Naive thymus-derived CD4-positive, alpha-beta T cell (primary cell): ENCODE results near the gene SCYL1. TPM values are rescaled to one million over a fixed set of nuclear protein-coding genes. Genes with fewer than 3 reads are reported as not detected.

Source experiments
- ATAC-seq: fragments of 150-1000 bp; cut with Tn5 transposase; 2 replicates; pipeline ENCODE4 v1.10.0; 2021; ENCODE audit warnings: mild to moderate bottlenecking, moderate library complexity
- CTCF ChIA-PET: fragments of 350-600 bp; sonication (Branson Sonifier 250); formaldehyde crosslinking; loops from one replicate; lab custom pipeline; 2021; ENCODE audit warnings: antibody characterized with exemption; lab: Charles Lee
- POLR2A ChIA-PET: fragments of 350-600 bp; sonication (Branson Sonifier 250); formaldehyde crosslinking; loops from one replicate; lab custom pipeline; 2021; ENCODE audit warnings: antibody characterized with exemption, inconsistent platforms; lab: Charles Lee
- DNase-seq, 9 donors: peaks; one replicate each; pipeline versions ENCODE4 v3.0.0 to v3.0.0-alpha.2; 2020 to 2022; ENCODE audit warnings: mixed read lengths in 1 of 9
- H3K27ac ChIP-seq: one replicate; pipeline ENCODE4 v1.7.0; 2013; ENCODE audit warnings: mild to moderate bottlenecking, low read depth, low read length, moderate library complexity
- H3K27me3 ChIP-seq, 2 donors: one replicate each; pipeline ENCODE4 v1.7.0; 2013; ENCODE audit warnings: low read length in 2 of 2, mild to moderate bottlenecking in 2 of 2, moderate library complexity in 2 of 2; ENCODE audit not compliant: control insufficient read depth in 2 of 2, insufficient read depth in 2 of 2
- H3K36me3 ChIP-seq, 3 experiments: 1 replicate in 2 of 3; 2 replicates in 1 of 3; pipeline ENCODE4 v1.7.0; 2013; ENCODE audit warnings: low read length in 3 of 3, mild to moderate bottlenecking in 3 of 3, moderate library complexity in 1 of 3; ENCODE audit not compliant: insufficient read depth in 3 of 3, control insufficient read depth in 2 of 3
- H3K4me1 ChIP-seq, 2 donors: one replicate each; pipeline ENCODE4 v1.7.0; 2013; ENCODE audit warnings: low read length in 2 of 2, mild to moderate bottlenecking in 2 of 2, moderate library complexity in 1 of 2; ENCODE audit not compliant: control insufficient read depth in 2 of 2, insufficient read depth in 2 of 2
- H3K4me3 ChIP-seq: 2 replicates; pipeline ENCODE4 v1.7.0; 2013; ENCODE audit warnings: mild to moderate bottlenecking, low read length
- H3K9me3 ChIP-seq, 3 experiments: 1 replicate in 2 of 3; 2 replicates in 1 of 3; pipeline ENCODE4 v1.7.0; 2013; ENCODE audit warnings: low read length in 3 of 3; ENCODE audit not compliant: control insufficient read depth in 2 of 3
- H3K27ac Mint-ChIP-seq, 9 donors: one replicate each; pipeline ENCODE4 v1.8.0; 2020 to 2022; ENCODE audit warnings: mixed read lengths in 9 of 9, mild to moderate bottlenecking in 8 of 9, moderate library complexity in 5 of 9, inconsistent platforms in 2 of 9
- H3K27me3 Mint-ChIP-seq, 5 donors: one replicate each; pipeline ENCODE4 v1.8.0; 2021 to 2022; ENCODE audit warnings: mixed read lengths in 5 of 5, mild to moderate bottlenecking in 1 of 5
- H3K36me3 Mint-ChIP-seq, 5 donors: one replicate each; pipeline ENCODE4 v1.8.0; 2020 to 2022; ENCODE audit warnings: mixed read lengths in 5 of 5, mild to moderate bottlenecking in 3 of 5, inconsistent platforms in 1 of 5
- H3K4me1 Mint-ChIP-seq, 7 donors: one replicate each; pipeline ENCODE4 v1.8.0; 2020 to 2022; ENCODE audit warnings: mixed read lengths in 7 of 7, mild to moderate bottlenecking in 3 of 7, inconsistent platforms in 1 of 7
- H3K4me3 Mint-ChIP-seq, 10 donors: one replicate each; pipeline ENCODE4 v1.8.0; 2020 to 2022; ENCODE audit warnings: mild to moderate bottlenecking in 10 of 10, mixed read lengths in 10 of 10, moderate library complexity in 6 of 10, inconsistent platforms in 2 of 10
- H3K9me3 Mint-ChIP-seq, 11 donors: one replicate each; pipeline ENCODE4 v1.8.0; 2020 to 2022; ENCODE audit warnings: mixed read lengths in 11 of 11, mild to moderate bottlenecking in 4 of 11, inconsistent platforms in 1 of 11, moderate library complexity in 1 of 11
- intact Hi-C, 2 donors: fragments of 100-400 bp; cut with micrococcal nuclease; formaldehyde crosslinking; loops; one replicate each; pipeline ENCODE4 v1.15.1; 2023
- polyA plus RNA-seq, 2 donors: library from polyadenylated mRNA; unstranded; fragments of 300-500 nt; fragmentation: Illumina TruSeq; gene quantifications; one replicate each; pipeline ENCODE4 v1.2.3, GENCODE V29; 2021
- total RNA-seq, 6 experiments: library from RNA in 5 of 6; stranded (reverse) in 5 of 6; gene quantifications; 1 replicate in 5 of 6; 2 replicates in 1 of 6; pipeline ENCODE4 v1.2.3 and lab custom pipeline; 2021 to 2026

The SCYL1 gene
- total and polyA plus RNA-seq, 7 experiments from 2014 or later = 27.0 to 79.8 (median 69.1) TPM

DNA sequence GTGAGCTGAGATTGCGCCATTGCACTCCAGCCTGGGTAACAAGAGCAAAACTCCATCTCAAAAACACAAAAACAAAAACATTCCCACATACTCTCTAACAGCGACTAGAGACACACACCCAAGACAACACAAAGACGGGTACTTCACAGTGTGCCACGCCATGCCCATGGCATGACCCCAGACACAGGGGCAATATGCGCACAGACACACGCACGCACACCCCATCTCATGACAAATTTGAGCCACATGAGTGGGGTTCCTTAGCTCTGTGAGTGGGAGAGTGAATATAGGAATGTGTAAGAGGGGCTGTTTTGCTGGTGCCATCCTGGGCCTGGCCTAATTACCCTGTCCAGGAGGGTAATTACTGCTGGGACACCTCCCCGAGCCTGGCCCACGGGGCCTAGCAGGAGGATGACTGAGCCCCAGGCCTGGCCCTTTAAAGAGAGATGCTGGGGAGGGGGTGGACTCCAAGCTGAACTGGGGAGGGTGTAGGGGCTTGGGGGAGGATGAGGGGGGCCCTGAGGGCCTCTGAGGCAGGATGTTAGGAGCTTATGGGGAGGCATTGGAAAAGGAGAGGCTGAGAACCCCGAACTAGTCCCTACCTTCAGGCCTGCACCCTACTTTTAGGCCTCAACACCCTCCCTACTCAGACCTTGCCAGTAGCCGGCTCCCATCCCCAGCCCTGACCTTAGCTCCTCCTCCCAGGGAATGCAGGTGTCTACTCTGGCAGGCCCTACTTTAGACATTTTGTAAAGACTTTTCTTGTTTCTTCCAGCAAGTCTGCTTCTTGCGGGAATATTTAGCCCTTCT is 31.8 kb downstream of the SCYL1 start:
- H3K4me1 Mint-ChIP-seq = peaks cover 51 to 76% (median 69%) of the 10 kb centered on the region in 7 donors
- H3K4me1 ChIP-seq = peaks cover 20 to 70% of the 10 kb centered on the region in 2 donors
- H3K27me3 ChIP-seq = no peaks in the 10 kb centered on the region
- peak overlapping the region; percentile 51 for H3K4me3 ChIP-seq
- intact Hi-C loops = loop anchor here (1.0 kb wide), 3 partner anchors 9 to 16 kb away; no protein-coding TSS in a partner anchor
- H3K36me3 ChIP-seq = peaks cover 0 to 3% (median 2%) of the 10 kb centered on the region in 3 experiments
- H3K36me3 Mint-ChIP-seq = peaks cover 0 to 9% (median 6%) of the 10 kb centered on the region in 5 donors
- H3K27me3 Mint-ChIP-seq = no peaks in the 10 kb centered on the region
- H3K4me3 Mint-ChIP-seq = peak overlapping the region; percentile 89 to 98 (median 94)
- H3K27ac Mint-ChIP-seq = peak overlapping the region; percentile 84 to 97 (median 92)
- no peaks in the 10 kb centered on the region for H3K9me3 Mint-ChIP-seq
- CTCF ChIA-PET = interaction anchor here (0.6 to 1.5 kb wide), 4 partner anchors 10 to 16 kb away, joined by 3 to 7 read pairs (median 5); partner anchors contain the start of genes FAM89B and ZNRD2
- peak overlapping the region; percentile 89 for H3K27ac ChIP-seq
- POLR2A ChIA-PET = interaction anchor here (0.6 to 8.0 kb wide), 14 partner anchors 8 to 85 kb away, joined by 3 to 90 read pairs (median 4); partner anchors contain the start of genes EHBP1L1, FAM89B, MALAT1 and PCNX3
- DNase-seq (no peak), ATAC-seq (no peak)
- H3K9me3 ChIP-seq = no peaks in the 10 kb centered on the region

DNA sequence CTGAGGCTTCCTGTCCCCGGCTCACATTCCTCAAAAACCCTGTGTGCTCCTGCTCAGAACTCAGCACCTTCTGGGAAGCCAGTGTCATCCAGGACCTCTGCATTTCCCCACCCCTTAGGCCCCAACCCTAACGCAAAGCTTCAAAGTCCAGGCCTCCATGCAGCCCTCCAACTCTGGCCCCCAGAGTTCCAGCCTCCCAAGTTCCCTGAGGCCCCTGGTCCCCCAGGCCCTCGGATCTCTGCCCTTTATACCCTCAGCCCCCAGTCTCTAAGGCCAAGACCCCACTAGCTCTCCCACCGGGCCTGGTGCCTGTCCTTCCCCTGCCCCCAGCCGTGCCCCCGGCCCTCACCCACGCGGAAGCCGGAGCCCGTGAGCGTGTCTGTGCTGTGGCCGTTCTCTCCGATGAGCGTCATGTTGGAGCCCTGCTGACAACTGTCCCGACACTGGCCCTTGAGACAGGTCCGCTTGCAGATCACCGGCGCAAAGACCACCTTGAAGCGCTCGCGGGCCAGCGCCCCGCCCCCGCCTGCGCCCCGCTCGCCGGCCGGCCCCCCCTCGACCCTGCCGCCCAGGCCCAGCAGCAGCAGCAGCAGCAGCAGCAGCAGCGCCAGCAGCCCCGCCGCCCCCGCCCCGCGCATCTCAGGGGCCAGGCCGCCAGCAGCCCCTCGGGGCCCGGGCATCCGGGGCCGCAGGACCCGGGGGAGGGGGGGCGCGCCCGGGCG is 32.6 kb downstream of the SCYL1 start:
- H3K27me3 ChIP-seq = no peaks in the 10 kb centered on the region
- Mint-ChIP-seq H3K36me3 (peaks cover 0 to 2% (median 0%) of the 10 kb centered on the region in 5 donors), H3K27ac (peak overlapping the region; percentile 84 to 97 (median 92)), H3K9me3 (no peaks in the 10 kb centered on the region), H3K4me3 (peak overlapping the region; percentile 89 to 98 (median 94)), H3K27me3 (no peaks in the 10 kb centered on the region), H3K4me1 (peaks cover 50 to 74% (median 66%) of the 10 kb centered on the region in 7 donors)
- peak overlapping the region; percentile 51 for H3K4me3 ChIP-seq
- H3K27ac ChIP-seq = peak overlapping the region; percentile 89
- DNase-seq (peak in 1 of 9 donors; percentile 53), ATAC-seq (no peak)
- intact Hi-C loops = loop anchor here (1.0 kb wide), 3 partner anchors 11 to 17 kb away; partner anchors contain the start of gene ZNRD2 (in 1 of the 2)
- ChIA-PET CTCF (interaction anchor here (0.6 to 1.5 kb wide), 4 partner anchors 11 to 16 kb away, joined by 3 to 7 read pairs (median 5); partner anchors contain the start of genes FAM89B and ZNRD2), POLR2A (interaction anchor here (0.8 to 8.0 kb wide), 12 partner anchors 8 to 60 kb away, joined by 3 to 90 read pairs (median 4); partner anchors contain the start of genes EHBP1L1, FAM89B, MALAT1 and PCNX3)
- H3K9me3 ChIP-seq = no peaks in the 10 kb centered on the region
- peaks cover 20 to 65% of the 10 kb centered on the region in 2 donors for H3K4me1 ChIP-seq
- H3K36me3 ChIP-seq = no peaks in the 10 kb centered on the region

DNA sequence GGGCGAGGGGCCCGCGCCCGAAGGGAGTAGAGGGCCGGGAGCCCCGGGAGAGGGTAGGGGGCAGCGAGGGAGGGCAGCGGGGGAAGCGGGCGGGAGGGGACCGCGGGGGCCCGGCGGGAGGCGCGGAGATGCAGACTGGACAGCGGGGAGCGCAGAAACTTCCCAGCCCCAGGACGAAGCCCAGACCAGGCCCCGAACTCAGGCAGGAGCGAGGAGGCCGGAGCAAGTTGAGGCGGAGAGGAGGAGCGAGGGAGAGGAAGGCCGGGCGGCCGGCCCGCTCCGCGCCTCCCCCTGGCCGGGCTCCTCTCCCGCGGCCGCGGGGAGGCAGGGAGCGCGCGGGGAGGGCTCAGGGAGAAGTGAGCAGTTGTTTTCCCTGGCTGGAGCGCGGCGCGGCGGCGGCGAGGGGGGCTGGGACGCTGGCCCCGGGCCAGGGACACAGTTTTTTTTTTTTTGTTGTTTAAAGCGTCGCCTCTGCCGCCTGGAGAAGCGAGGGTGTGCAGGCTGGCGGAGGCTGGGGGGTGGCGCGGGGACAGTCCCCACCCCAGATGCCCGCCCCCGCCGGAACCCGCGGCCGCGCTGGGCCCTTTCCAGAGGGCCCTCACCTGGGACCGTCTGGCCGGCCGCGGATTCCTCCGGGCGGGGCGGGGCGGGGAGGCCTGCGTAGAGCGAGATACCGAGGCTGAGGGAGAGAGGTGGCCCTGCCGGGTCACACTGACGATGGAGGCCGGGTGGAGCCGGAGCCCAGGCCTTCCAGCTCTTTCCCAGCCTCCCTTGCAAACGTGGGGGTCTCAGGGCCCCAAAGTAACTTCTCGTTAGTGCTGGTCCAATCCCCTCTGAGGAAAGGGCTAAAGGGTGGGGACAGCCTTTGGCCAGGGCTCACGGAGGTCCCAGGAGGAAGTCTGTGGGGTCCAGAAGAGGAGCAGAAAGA is 33.4 kb downstream of the SCYL1 start, which contains the start of gene LTBP3:
TSS of gene LTBP3 (minus strand) at position 358 of the 928 bp plus-strand sequence. CDS start 400 bp downstream, outside the sequence.
- no peaks in the 10 kb centered on the region for H3K36me3 ChIP-seq
- no peaks in the 10 kb centered on the region for H3K27me3 Mint-ChIP-seq
- peak within 1 kb of the TSS; percentile 89 to 98 (median 94) for H3K4me3 Mint-ChIP-seq
- H3K36me3 Mint-ChIP-seq = no peaks in the 10 kb centered on the region
- peak within 1 kb of the TSS; percentile 84 to 97 (median 92) for H3K27ac Mint-ChIP-seq
- no peaks in the 10 kb centered on the region for H3K9me3 ChIP-seq
- ChIA-PET CTCF (interaction anchor here (0.7 kb wide), 1 partner anchor 1876 kb away, joined by 3 read pairs; no protein-coding TSS in a partner anchor), POLR2A (interaction anchor here (0.6 to 10.2 kb wide), 9 partner anchors 9 to 793 kb away, joined by 3 to 186 read pairs (median 5); partner anchors contain the start of genes EHBP1L1, FAM89B and ZNRD2)
- H3K9me3 Mint-ChIP-seq = no peaks in the 10 kb centered on the region
- DNase-seq (peak in 2 of 9 donors; percentile 57 to 58), ATAC-seq (peak; percentile 43)
- H3K27ac ChIP-seq = peak within 1 kb of the TSS; percentile 89
- no peaks in the 10 kb centered on the region for H3K27me3 ChIP-seq
- peak within 1 kb of the TSS; percentile 53 for H3K4me3 ChIP-seq
- H3K4me1 ChIP-seq = peaks cover 20 to 58% of the 10 kb centered on the region in 2 donors
- intact Hi-C loops = loop anchor here in 1 of 2 donors (1.0 kb wide), 1 partner anchor 12 kb away; the partner anchor contains the start of gene ZNRD2
- H3K4me1 Mint-ChIP-seq = peaks cover 46 to 73% (median 59%) of the 10 kb centered on the region in 7 donors

DNA sequence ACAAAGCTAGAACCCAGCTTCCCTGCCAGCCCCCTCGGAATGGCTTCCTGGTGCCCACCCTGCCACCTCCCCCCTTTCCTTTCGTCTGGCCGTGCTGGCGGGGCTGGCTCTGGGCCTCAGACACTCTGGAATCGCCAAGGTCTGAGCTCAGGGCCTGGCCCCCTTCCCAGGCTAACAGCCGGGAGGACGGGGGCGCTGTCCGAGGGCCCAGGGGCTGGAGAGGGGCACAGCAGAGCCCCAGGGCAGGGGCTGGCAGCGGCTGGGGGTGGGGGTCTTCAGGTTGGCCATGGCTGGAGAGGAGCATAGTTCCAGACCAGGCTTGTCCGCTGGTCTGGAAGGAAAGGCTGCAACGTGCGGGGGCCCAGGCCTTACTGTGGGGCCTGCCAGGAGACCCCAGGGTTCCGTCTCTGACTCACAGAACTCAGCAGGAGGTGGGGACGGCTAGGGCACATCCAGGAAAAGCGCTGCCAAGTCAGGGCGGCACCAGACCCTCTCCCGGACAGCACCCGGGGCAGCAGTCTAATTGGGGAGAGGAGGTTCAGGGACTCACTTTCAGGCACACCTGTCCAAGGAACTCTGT is 34.1 kb downstream of the SCYL1 start:
- Histone ChIP-seq H3K4me1 (peaks cover 22 to 57% of the 10 kb centered on the region in 2 donors), H3K9me3 (no peaks in the 10 kb centered on the region), H3K4me3 (peak overlapping the region; percentile 53), H3K27me3 (no peaks in the 10 kb centered on the region), H3K27ac (peak overlapping the region; percentile 89), H3K36me3 (no peaks in the 10 kb centered on the region)
- no peaks in the 10 kb centered on the region for H3K36me3 Mint-ChIP-seq
- no peaks in the 10 kb centered on the region for H3K9me3 Mint-ChIP-seq
- H3K4me1 Mint-ChIP-seq = peaks cover 46 to 75% (median 61%) of the 10 kb centered on the region in 7 donors
- no peak for DNase-seq
- peak overlapping the region; percentile 68 to 95 (median 87) for H3K27ac Mint-ChIP-seq
- intact Hi-C loops = loop anchor here in 1 of 2 donors (1.0 kb wide), 1 partner anchor 11 kb away; the partner anchor contains the start of gene ZNRD2
- POLR2A ChIA-PET = interaction anchor here (0.6 to 10.2 kb wide), 9 partner anchors 12 to 794 kb away, joined by 3 to 186 read pairs (median 4); partner anchors contain the start of genes EHBP1L1, FAM89B and ZNRD2
- CTCF ChIA-PET = interaction anchor here (0.6 to 0.7 kb wide), 2 partner anchors 285 to 1876 kb away, joined by 3 to 4 read pairs; no protein-coding TSS in a partner anchor
- ATAC-seq = no peak
- H3K27me3 Mint-ChIP-seq = no peaks in the 10 kb centered on the region
- H3K4me3 Mint-ChIP-seq = peak overlapping the region; percentile 60 to 98 (median 79)

DNA sequence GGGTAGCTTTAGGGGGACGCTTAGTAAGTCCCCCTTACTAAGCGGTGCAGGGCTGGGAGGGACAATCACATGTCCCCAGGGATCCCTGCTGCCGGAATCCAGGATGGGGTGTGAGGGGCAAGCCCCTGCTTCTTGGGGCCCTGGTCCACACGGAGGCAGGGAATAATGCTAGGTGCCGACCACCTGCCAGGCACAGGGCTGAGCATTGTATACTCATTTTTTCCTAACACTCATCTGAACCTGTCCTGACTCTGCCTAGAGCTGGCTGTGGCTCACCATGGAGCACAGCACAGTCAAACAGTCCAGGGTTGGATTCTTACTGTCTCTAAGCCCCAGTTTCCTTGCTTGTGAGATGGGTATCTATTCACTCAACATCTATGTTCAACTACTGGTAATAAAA is 34.7 kb downstream of the SCYL1 start:
- Mint-ChIP-seq H3K36me3 (no peaks in the 10 kb centered on the region), H3K9me3 (no peaks in the 10 kb centered on the region), H3K4me1 (peaks cover 42 to 70% (median 57%) of the 10 kb centered on the region in 7 donors), H3K4me3 (peak overlapping the region; percentile 1 to 98 (median 79)), H3K27me3 (no peaks in the 10 kb centered on the region), H3K27ac (peak overlapping the region in 8 of 9 donors; percentile 68 to 95 (median 88))
- ChIA-PET POLR2A (interaction anchor here (0.6 to 10.2 kb wide), 9 partner anchors 12 to 794 kb away, joined by 3 to 186 read pairs (median 4); partner anchors contain the start of genes EHBP1L1, FAM89B and ZNRD2), CTCF (interaction anchor here (0.6 to 2.0 kb wide), 6 partner anchors 11 to 668 kb away, joined by 3 to 8 read pairs (median 4); partner anchors contain the start of gene ZNRD2)
- ATAC-seq (no peak), DNase-seq (no peak)
- intact Hi-C loops = no loop called here
- Histone ChIP-seq H3K4me1 (peaks cover 20 to 52% of the 10 kb centered on the region in 2 donors), H3K9me3 (no peaks in the 10 kb centered on the region), H3K27me3 (no peaks in the 10 kb centered on the region), H3K36me3 (no peaks in the 10 kb centered on the region), H3K27ac (peak overlapping the region; percentile 89), H3K4me3 (no peak overlapping the region)
